Liver (tissue), 3 donors: ENCODE measurements around the gene FOXN3.

ENCODE experiments used
- GABPA ChIP-seq, 2 donors: IDR thresholded peaks in 1 of 2; conservative IDR thresholded peaks in 1 of 2; 2 replicates each; pipeline ENCODE4 v1.6.1; 2016; ENCODE audit warnings: antibody characterized with exemption in 2 of 2, mild to moderate bottlenecking in 1 of 2, moderate library complexity in 1 of 2
- JUND ChIP-seq, 2 donors: IDR thresholded peaks; 2 replicates each; pipeline ENCODE4 v1.6.1; 2016; ENCODE audit warnings: antibody characterized with exemption in 2 of 2
- RAD21 ChIP-seq, 2 donors: IDR thresholded peaks; 2 replicates each; pipeline ENCODE4 v1.6.1; 2016; ENCODE audit warnings: antibody characterized with exemption in 2 of 2, mild to moderate bottlenecking in 2 of 2
- TAF1 ChIP-seq: conservative IDR thresholded peaks from 2 replicates; pipeline ENCODE4 v1.6.1; 2016; ENCODE audit warnings: antibody characterized with exemption, mild to moderate bottlenecking
- TF ChIP-seq, protein P1 (sequence below): fragments of 150-350 bp; IDR thresholded peaks from 2 replicates; pipeline ENCODE4 v1.5.1; 2017; ENCODE audit warnings: improper control_type of control experiment, low read depth, low read length; ENCODE audit not compliant: missing input control
- TF ChIP-seq, protein P2 (sequence below): IDR thresholded peaks from 2 replicates; pipeline ENCODE4 v1.6.1; 2016; ENCODE audit warnings: antibody characterized with exemption
- TF ChIP-seq, protein P3 (sequence below): IDR thresholded peaks from 2 replicates; pipeline ENCODE4 v1.6.1; 2016; ENCODE audit warnings: antibody characterized with exemption, mild to moderate bottlenecking
- donor health status: healthy.
- donor health status: healthy.

DNA sequence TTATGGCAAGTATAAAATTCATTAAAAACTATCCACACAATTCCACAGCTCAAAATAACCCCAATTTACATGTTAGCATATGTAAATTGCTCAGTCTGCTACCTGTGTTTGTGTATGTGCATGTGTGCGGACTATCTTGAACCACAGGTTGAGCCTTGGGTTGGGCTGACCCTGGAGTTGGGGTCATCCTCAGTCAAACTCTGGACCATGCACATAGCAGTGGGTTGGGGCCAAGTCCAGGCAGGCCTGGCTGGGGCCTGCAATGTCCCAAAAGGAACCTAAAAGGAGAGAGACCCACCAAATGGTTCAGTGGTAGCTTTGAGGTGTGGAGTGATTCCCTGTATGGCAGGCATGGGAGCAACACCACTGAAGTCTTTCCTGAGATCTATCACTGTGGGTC lies 156.1 kb downstream of the FOXN3 start:
- TF ChIP-seq, protein P1, sequence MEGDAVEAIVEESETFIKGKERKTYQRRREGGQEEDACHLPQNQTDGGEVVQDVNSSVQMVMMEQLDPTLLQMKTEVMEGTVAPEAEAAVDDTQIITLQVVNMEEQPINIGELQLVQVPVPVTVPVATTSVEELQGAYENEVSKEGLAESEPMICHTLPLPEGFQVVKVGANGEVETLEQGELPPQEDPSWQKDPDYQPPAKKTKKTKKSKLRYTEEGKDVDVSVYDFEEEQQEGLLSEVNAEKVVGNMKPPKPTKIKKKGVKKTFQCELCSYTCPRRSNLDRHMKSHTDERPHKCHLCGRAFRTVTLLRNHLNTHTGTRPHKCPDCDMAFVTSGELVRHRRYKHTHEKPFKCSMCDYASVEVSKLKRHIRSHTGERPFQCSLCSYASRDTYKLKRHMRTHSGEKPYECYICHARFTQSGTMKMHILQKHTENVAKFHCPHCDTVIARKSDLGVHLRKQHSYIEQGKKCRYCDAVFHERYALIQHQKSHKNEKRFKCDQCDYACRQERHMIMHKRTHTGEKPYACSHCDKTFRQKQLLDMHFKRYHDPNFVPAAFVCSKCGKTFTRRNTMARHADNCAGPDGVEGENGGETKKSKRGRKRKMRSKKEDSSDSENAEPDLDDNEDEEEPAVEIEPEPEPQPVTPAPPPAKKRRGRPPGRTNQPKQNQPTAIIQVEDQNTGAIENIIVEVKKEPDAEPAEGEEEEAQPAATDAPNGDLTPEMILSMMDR, result no peak
- TF ChIP-seq JUND (IDR thresholded peaks at IDR 0.05) (no peak), GABPA (IDR thresholded peaks at IDR 0.05 in 1 of 2, conservative IDR thresholded peaks at IDR 0.05 in 1 of 2) (no peak), RAD21 (IDR thresholded peaks at IDR 0.05) (no peak), TAF1 (no peak)
- TF ChIP-seq, protein P2, sequence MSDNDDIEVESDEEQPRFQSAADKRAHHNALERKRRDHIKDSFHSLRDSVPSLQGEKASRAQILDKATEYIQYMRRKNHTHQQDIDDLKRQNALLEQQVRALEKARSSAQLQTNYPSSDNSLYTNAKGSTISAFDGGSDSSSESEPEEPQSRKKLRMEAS, result no peak
- TF ChIP-seq, protein P3, sequence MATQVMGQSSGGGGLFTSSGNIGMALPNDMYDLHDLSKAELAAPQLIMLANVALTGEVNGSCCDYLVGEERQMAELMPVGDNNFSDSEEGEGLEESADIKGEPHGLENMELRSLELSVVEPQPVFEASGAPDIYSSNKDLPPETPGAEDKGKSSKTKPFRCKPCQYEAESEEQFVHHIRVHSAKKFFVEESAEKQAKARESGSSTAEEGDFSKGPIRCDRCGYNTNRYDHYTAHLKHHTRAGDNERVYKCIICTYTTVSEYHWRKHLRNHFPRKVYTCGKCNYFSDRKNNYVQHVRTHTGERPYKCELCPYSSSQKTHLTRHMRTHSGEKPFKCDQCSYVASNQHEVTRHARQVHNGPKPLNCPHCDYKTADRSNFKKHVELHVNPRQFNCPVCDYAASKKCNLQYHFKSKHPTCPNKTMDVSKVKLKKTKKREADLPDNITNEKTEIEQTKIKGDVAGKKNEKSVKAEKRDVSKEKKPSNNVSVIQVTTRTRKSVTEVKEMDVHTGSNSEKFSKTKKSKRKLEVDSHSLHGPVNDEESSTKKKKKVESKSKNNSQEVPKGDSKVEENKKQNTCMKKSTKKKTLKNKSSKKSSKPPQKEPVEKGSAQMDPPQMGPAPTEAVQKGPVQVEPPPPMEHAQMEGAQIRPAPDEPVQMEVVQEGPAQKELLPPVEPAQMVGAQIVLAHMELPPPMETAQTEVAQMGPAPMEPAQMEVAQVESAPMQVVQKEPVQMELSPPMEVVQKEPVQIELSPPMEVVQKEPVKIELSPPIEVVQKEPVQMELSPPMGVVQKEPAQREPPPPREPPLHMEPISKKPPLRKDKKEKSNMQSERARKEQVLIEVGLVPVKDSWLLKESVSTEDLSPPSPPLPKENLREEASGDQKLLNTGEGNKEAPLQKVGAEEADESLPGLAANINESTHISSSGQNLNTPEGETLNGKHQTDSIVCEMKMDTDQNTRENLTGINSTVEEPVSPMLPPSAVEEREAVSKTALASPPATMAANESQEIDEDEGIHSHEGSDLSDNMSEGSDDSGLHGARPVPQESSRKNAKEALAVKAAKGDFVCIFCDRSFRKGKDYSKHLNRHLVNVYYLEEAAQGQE, result no peak
